MM.1S (cell line): ENCODE data around the gene MPPED1.

Experiments used
- DNase-seq: peaks from one replicate; pipeline ENCODE4 v3.0.0-alpha.2; 2015
- H2AFZ ChIP-seq: fragments of 300-600 bp; sonication (generic); 2 replicates; pipeline ENCODE4 v1.6.0; 2016; ENCODE audit warnings: antibody characterized with exemption, low read length
- H3F3A ChIP-seq: fragments of 300-600 bp; sonication (generic); 2 replicates; pipeline ENCODE4 v1.6.1; 2016; ENCODE audit warnings: mild to moderate bottlenecking, antibody characterized with exemption, low read length, moderate library complexity, mixed read lengths; ENCODE audit not compliant: insufficient read depth
- H3K27ac ChIP-seq: fragments of 300-600 bp; sonication (generic); 2 replicates; pipeline ENCODE4 v1.5.1; 2016; ENCODE audit warnings: mild to moderate bottlenecking, low read length
- H3K27me3 ChIP-seq: fragments of 300-600 bp; sonication (generic); replicated peaks from 2 replicates; pipeline ENCODE4 v1.6.0; 2016; ENCODE audit warnings: low read length; ENCODE audit not compliant: insufficient read depth
- H3K36me3 ChIP-seq: fragments of 300-600 bp; sonication (generic); replicated peaks from 2 replicates; pipeline ENCODE4 v1.6.1; 2016; ENCODE audit warnings: mild to moderate bottlenecking, low read length, mixed read lengths; ENCODE audit not compliant: insufficient read depth
- H3K4me1 ChIP-seq: fragments of 300-600 bp; sonication (generic); 2 replicates; pipeline ENCODE4 v1.6.1; 2016; ENCODE audit warnings: low read length, mixed read lengths
- H3K4me2 ChIP-seq: fragments of 300-600 bp; sonication (generic); 2 replicates; pipeline ENCODE4 v1.6.0; 2016; ENCODE audit warnings: low read depth, low read length
- H3K4me3 ChIP-seq: fragments of 300-600 bp; sonication (generic); 2 replicates; pipeline ENCODE4 v1.5.1; 2016; ENCODE audit warnings: low read length, mixed read lengths
- H3K79me2 ChIP-seq: fragments of 300-600 bp; sonication (generic); 2 replicates; pipeline ENCODE4 v1.6.1; 2016; ENCODE audit warnings: mixed run types, low read length, mixed read lengths
- H3K9ac ChIP-seq: fragments of 300-600 bp; sonication (generic); 2 replicates; pipeline ENCODE4 v1.6.1; 2016; ENCODE audit warnings: low read length, mixed read lengths
- H3K9me2 ChIP-seq: fragments of 300-600 bp; sonication (generic); replicated peaks from 2 replicates; pipeline ENCODE4 v1.6.1; 2016; ENCODE audit warnings: mild to moderate bottlenecking, low read length, mixed read lengths; ENCODE audit not compliant: insufficient read depth
- H3K9me3 ChIP-seq: fragments of 300-600 bp; sonication (generic); replicated peaks from 2 replicates; pipeline ENCODE4 v1.6.1; 2016; ENCODE audit warnings: mild to moderate bottlenecking, low read length, mixed read lengths; ENCODE audit not compliant: insufficient read depth
- H4K20me1 ChIP-seq: fragments of 300-600 bp; sonication (generic); 2 replicates; pipeline ENCODE4 v1.6.1; 2016; ENCODE audit warnings: mild to moderate bottlenecking, low read length, moderate library complexity, mixed read lengths; ENCODE audit not compliant: insufficient read depth
- EZH2 ChIP-seq: fragments of 300-600 bp; sonication (generic); optimal IDR thresholded peaks from 2 replicates; pipeline ENCODE3; 2017; ENCODE audit warnings: low read depth, mild to moderate bottlenecking, antibody characterized with exemption, low read length, mixed read lengths
- EZH2phosphoT487 ChIP-seq: fragments of 300-600 bp; sonication (generic); IDR thresholded peaks from 2 replicates; pipeline ENCODE4 v1.6.1; 2018; ENCODE audit warnings: antibody characterized with exemption, low read length
- TF ChIP-seq, protein P1 (sequence below): fragments of 300-600 bp; sonication (generic); IDR thresholded peaks from 2 replicates; pipeline ENCODE4 v1.5.1; 2016; ENCODE audit warnings: antibody characterized with exemption, low read length, mixed read lengths

The MPPED1 gene

DNA sequence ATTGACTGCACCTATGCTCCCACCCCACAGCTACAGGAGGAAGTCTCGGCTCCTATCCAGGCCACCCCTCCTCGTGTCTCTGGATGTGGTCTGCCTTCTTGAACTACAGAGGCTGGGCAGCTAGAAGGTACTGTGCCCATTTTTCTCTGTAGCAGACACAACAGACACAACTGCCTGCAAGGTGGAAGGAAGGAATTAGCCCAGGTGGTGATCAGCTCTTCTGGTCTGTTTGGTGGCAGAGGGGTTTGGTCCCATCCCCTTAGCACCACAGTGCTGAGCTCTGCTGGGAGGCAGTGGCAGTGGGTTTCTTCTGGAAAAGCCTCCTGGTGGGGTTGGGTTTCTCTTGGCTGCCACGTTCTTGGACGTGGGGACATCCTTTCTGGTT, 132.5 kb downstream of the MPPED1 start:
- no peak for TF ChIP-seq EZH2
- TF ChIP-seq EZH2phosphoT487, result no peak
- no peaks in the 10 kb centered on the region for H3K9me2 ChIP-seq

DNA sequence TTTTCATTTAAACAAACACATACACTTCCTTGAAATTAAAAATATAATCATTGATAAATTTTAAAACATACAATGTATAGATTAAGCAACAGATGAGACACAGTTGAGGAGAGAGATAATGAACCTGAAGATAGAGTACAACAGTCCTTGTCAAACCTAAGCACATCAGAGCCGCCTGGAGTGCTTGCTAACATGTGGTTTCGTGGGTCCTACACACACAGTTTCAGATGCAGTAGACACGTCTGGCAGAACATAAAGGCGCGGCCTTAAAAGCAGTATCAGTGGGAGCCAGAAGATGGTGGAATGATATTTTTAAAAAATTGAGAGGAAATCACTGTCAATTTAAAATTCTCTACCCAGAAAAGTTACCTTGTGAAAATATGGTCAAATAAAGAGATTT, 134.4 kb downstream of the MPPED1 start:
- H3K9me3 ChIP-seq, result no peaks in the 10 kb centered on the region
- TF ChIP-seq EZH2 (no peak), EZH2phosphoT487 (no peak)
- TF ChIP-seq, protein P1, sequence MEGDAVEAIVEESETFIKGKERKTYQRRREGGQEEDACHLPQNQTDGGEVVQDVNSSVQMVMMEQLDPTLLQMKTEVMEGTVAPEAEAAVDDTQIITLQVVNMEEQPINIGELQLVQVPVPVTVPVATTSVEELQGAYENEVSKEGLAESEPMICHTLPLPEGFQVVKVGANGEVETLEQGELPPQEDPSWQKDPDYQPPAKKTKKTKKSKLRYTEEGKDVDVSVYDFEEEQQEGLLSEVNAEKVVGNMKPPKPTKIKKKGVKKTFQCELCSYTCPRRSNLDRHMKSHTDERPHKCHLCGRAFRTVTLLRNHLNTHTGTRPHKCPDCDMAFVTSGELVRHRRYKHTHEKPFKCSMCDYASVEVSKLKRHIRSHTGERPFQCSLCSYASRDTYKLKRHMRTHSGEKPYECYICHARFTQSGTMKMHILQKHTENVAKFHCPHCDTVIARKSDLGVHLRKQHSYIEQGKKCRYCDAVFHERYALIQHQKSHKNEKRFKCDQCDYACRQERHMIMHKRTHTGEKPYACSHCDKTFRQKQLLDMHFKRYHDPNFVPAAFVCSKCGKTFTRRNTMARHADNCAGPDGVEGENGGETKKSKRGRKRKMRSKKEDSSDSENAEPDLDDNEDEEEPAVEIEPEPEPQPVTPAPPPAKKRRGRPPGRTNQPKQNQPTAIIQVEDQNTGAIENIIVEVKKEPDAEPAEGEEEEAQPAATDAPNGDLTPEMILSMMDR, result no peak
- H3K4me3 ChIP-seq, result no peak overlapping the region
- no peaks in the 10 kb centered on the region for H3K36me3 ChIP-seq
- peaks cover 37% of the 10 kb centered on the region for H3K4me1 ChIP-seq
- peak overlapping the region; percentile 42; the same call in 1 of the 2 replicates for H3K27ac ChIP-seq
- no peaks in the 10 kb centered on the region for H3K9me2 ChIP-seq
- peak; percentile 90 for DNase-seq
- no peak overlapping the region for H3K4me2 ChIP-seq
- peaks cover 30% of the 10 kb centered on the region for H3F3A ChIP-seq
- H3K27me3 ChIP-seq, result no peaks in the 10 kb centered on the region
- H2AFZ ChIP-seq, result no peak overlapping the region
- H4K20me1 ChIP-seq, result no peaks in the 10 kb centered on the region
- no peaks in the 10 kb centered on the region for H3K79me2 ChIP-seq
- no peak overlapping the region for H3K9ac ChIP-seq

More for the DNA sequence above, 132.5 kb downstream of the MPPED1 start:
- Histone ChIP-seq H2AFZ (no peak overlapping the region), H3K36me3 (no peaks in the 10 kb centered on the region), H3K4me3 (no peak overlapping the region), H3K9me3 (no peaks in the 10 kb centered on the region), H3K27ac (no peak overlapping the region), H3K4me2 (no peak overlapping the region), H3K27me3 (no peaks in the 10 kb centered on the region), H3F3A (peaks cover 14% of the 10 kb centered on the region), H3K9ac (no peak overlapping the region), H3K79me2 (no peaks in the 10 kb centered on the region), H3K4me1 (peaks cover 20% of the 10 kb centered on the region), H4K20me1 (no peaks in the 10 kb centered on the region)
- no peak for DNase-seq

DNA sequence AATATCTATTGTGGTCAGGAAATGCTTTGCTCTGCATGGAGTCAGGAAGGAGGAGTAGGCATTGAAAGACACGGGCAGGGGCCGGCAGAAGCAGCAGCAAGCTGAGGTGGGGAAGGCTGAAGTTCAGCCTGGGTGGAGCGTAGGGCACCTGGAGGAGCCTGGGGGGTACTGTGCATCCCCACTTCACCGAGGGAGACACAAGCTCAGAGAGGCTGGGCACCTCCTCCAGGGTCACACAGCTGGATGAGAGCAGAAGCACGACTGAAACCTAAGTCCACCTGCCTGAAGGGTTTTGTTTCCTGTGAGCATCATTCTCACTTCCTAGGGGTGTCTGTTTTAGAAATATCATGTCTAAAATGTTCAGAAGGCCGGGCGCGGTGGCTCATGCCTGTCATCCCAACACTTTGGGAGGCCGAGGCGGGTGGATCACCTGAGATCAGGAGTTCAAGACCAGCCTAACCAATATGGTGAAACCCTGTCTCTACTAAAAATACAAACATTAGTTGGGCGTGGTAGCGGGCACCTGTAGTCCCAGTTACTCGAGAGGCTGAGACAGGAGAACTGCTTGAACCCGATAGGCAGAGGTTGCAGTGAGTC, 138.3 kb downstream of the MPPED1 start:
- Histone ChIP-seq H3K79me2 (no peaks in the 10 kb centered on the region), H3K4me2 (peak overlapping the region; percentile 17; the same call in 1 of the 2 replicates), H3K4me3 (no peak overlapping the region), H3K27ac (peak overlapping the region; percentile 75), H3K9ac (0 out of 2 replicates have a peak overlapping the region, but pooled peaks have one; percentile 2), H3K9me3 (no peaks in the 10 kb centered on the region), H3K4me1 (peaks cover 52% of the 10 kb centered on the region), H3F3A (peaks cover 34% of the 10 kb centered on the region), H2AFZ (peak overlapping the region; percentile 11; the same call in 1 of the 2 replicates), H4K20me1 (no peaks in the 10 kb centered on the region), H3K9me2 (no peaks in the 10 kb centered on the region), H3K36me3 (no peaks in the 10 kb centered on the region), H3K27me3 (no peaks in the 10 kb centered on the region)
- TF ChIP-seq EZH2phosphoT487, result no peak
- TF ChIP-seq, protein P1, result no peak
- peak; percentile 89 for DNase-seq

DNA sequence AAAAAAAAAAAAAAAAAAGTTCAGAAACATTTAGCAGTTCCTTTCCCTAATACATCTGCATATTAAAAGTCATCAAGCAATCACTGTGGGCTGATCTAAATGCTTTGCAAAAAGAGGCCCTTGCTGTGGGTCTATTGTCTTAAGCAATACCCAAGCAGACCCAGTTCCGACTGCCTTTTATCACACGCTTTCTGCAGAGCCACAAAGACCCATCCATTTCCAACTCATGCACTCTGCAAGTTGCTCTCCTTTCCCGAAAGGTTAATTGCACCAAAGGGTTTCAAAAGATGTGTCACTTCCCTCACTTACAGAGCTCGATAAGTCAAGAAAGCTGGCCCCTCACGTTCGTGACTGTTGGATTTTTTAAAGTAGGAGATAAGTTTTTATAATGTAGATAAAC, 138.9 kb downstream of the MPPED1 start:
- 0 out of 2 replicates have a peak overlapping the region, but pooled peaks have one; percentile 11 for H2AFZ ChIP-seq

More for the DNA sequence above, 138.9 kb downstream of the MPPED1 start:
- Histone ChIP-seq H4K20me1 (no peaks in the 10 kb centered on the region), H3K9me2 (no peaks in the 10 kb centered on the region), H3K4me1 (peaks cover 46% of the 10 kb centered on the region), H3K4me3 (no peak overlapping the region), H3K36me3 (no peaks in the 10 kb centered on the region), H3K4me2 (peak overlapping the region; percentile 17; the same call in 1 of the 2 replicates), H3K9me3 (no peaks in the 10 kb centered on the region), H3K9ac (no peak overlapping the region), H3K27me3 (no peaks in the 10 kb centered on the region), H3F3A (peaks cover 33% of the 10 kb centered on the region), H3K27ac (peak overlapping the region; percentile 75; the same call in 1 of the 2 replicates), H3K79me2 (no peaks in the 10 kb centered on the region)
- DNase-seq, result no peak
- TF ChIP-seq, protein P1, result no peak
- TF ChIP-seq EZH2 (no peak), EZH2phosphoT487 (no peak)
